ENCODE results near the gene FAM120A.
"Not testable (repeated sequence)": the region's sequence is repeated elsewhere in the genome, so short reads cannot be mapped to it uniquely, and the experiment has no call there.

FAM120A gene, protein sequence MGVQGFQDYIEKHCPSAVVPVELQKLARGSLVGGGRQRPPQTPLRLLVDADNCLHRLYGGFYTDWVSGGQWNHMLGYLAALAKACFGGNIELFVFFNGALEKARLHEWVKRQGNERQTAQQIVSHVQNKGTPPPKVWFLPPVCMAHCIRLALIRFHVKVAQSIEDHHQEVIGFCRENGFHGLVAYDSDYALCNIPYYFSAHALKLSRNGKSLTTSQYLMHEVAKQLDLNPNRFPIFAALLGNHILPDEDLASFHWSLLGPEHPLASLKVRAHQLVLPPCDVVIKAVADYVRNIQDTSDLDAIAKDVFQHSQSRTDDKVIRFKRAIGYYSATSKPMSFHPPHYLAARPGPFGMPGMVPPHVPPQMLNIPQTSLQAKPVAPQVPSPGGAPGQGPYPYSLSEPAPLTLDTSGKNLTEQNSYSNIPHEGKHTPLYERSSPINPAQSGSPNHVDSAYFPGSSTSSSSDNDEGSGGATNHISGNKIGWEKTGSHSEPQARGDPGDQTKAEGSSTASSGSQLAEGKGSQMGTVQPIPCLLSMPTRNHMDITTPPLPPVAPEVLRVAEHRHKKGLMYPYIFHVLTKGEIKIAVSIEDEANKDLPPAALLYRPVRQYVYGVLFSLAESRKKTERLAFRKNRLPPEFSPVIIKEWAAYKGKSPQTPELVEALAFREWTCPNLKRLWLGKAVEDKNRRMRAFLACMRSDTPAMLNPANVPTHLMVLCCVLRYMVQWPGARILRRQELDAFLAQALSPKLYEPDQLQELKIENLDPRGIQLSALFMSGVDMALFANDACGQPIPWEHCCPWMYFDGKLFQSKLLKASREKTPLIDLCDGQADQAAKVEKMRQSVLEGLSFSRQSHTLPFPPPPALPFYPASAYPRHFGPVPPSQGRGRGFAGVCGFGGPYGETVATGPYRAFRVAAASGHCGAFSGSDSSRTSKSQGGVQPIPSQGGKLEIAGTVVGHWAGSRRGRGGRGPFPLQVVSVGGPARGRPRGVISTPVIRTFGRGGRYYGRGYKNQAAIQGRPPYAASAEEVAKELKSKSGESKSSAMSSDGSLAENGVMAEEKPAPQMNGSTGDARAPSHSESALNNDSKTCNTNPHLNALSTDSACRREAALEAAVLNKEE

DNA sequence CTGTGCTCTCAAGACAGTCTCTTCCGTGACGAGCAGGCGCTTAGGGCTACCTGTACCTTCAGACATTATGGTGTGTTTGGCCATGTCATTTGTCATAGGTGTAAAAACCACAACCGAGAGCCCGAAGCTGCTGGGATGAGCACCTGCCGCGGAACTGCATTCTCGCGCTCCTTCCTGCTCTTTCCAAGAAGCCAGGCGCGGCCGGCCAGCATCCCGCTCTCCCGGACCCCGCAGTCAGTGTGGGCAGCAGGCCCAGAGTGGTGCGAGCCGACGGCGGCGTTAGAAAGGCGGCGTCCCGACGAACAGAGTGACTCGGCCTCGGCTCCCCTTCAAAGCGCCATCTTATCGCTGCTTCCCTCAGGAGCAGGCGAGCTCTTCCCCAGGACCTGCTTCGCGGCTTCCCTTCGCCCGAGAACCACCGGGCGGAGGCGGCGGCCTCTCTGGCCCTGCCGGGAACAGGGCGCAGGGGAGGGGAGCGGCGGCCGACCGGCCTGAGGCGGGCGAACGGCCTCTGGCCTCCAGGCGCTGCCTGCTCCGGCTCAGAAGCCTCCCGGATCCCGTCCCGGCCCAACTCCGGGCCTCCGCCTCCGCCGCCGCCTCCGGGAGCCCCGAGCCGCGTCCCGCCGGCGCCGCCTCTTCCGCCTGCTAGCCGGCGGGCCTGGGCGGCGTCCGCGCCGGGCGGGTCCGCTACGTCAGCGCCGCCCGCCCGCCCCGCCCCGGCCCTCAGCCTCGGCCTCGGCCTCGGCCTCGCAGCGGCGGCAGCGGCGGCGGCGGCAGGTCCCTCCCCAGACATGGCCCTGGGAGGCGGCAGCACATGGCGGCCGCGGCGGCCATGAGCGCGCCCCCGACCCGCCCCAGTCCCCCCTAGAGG lies at the start of gene FAM120A:
FAM120A (plus strand) TSS at position 741 of the 871 bp plus-strand sequence. CDS start 231 bp downstream, outside the sequence.
- DNase-seq (ENCODE audit: low read depth), result peak; percentile 61

DNA sequence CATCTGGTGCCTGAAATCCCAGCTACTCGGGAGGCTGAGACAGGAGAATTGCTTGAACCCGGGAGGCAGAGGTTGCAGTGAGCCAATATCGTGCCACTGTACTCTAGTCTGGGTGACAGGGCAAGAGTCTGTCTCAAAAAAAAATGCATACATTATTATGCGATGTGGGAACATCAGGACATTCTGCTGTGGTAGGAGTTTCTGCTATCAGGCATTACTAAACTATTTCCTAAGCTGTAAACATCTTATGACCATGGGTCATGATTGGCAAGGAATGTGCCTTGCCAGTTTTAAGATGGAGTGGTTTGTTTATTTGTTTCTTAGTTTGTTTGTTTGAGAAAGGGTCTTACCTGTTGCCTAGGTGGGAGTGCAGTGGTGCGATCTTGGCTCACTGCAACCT lies 45.1 kb upstream of the FAM120A start:
- DNase-seq (ENCODE audit: low read depth), result peak; percentile 6

DNA sequence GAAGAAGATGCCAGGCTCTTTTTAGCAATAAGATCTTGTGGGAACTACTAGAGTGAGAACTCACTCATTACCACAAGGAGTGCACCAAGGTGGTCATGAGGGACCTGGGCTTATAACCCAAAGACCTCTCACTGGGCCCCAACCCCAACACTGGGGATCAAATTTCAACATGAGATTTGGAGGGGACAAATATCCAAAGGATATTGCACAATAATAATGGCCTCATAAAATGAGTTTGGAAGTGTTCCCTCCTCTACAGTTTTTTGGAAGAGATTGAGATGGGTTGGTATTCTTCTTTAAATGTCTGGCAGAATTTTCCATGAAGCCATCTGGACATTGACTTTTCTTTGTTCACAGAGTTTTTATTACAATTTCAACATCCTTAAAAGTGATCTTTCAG lies 38.0 kb upstream of the FAM120A start:
- DNase-seq (ENCODE audit: low read depth), result no peak

DNA sequence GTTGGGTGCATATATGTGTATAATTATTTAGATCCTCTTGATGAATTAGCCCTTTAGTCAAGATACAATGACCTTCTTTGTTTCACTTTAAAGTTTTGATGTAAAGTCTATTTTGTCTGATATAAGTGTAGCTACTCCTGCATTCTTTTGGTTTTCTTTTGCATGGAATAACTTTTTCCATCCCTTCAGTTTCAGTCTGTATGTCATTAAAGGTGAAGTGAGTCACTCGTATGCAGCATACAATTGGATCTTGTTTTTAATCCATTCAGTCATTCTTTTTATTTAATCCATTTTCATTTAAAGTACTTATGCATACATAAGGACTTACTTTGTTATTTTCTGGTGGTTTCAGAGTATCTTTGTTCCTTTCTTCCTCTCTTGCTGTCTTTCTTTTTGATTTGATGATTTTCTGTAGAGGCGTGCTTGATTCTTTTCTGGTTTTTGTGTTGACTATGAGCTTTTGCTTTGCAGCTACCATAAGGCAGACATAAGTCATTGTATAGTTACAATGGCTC lies 36.3 kb upstream of the FAM120A start:
- no peak for DNase-seq (ENCODE audit: low read depth)

DNA sequence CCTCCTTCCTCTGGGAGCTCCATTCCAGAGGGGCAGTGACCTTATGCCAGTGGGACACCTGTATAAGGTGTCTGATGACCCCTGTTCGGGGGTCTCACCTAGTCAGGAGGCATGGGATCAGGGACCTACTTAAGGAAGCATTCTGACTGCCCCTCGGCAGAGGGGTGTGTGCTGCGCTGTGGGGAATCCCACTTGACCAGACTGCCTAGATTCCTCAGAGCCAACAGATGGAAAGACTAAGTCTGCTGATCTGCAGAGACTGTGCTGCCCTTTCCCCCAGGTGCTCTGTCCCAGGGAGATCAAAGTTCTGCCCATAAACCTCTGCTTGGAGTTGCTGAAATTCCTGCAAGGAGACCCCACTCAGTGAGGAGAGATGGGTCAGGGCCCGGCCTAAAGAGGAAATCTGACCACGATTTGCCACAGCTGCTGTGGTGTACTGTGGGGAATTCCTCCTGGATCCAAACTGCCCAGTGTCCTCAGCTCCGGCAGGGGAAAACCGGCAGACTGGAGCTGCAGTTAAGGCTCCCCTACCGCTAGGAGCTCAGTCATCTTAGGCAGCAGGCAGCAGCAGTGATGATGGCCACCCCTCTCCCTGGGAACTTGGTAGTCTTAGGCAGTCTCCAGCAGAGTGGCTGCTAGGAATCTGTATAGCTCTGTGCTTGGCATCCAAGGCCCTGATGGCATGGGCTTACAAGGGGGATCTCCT lies 34.8 kb upstream of the FAM120A start:
- DNase-seq (ENCODE audit: low read depth), result no peak

DNA sequence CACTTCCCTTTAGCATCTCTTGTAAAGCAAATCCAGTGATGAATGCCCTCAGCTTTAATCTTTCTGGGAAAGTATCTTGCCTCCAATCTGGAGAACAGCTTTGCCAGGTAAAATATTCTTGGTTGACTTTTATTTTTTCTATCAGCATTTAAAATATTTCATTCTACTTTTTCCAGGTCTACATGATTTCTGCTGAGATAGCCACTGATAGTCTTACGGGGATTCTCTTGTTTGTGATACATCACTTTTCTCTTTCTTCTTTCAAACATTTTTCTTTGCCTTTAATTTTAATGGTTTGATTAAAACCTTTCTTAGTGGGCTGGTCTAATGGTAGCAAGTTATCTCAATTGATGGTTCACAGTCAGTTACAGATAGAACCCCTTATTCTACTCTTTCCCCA lies 33.9 kb upstream of the FAM120A start:
- DNase-seq (ENCODE audit: low read depth), result no peak

DNA sequence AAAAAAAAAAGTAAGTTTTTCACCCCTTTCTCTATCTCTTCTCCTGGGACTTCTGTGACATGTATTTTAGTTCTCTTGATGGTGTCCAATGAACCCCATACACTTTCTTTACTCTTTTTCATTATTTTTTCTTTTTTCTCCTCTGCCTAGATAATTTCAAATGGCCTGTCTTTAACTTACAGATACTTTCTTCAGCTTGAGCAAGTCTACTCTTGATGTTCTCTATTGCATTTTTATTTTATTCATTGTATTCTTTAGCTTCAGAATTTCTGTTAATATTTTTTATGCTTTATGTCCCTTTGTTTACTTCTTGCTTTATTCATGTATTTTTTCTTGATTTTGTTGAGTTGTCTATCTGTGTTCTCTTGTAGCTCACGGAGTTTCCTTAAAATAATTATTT lies 32.5 kb upstream of the FAM120A start:
- no peak for DNase-seq (ENCODE audit: low read depth)

DNA sequence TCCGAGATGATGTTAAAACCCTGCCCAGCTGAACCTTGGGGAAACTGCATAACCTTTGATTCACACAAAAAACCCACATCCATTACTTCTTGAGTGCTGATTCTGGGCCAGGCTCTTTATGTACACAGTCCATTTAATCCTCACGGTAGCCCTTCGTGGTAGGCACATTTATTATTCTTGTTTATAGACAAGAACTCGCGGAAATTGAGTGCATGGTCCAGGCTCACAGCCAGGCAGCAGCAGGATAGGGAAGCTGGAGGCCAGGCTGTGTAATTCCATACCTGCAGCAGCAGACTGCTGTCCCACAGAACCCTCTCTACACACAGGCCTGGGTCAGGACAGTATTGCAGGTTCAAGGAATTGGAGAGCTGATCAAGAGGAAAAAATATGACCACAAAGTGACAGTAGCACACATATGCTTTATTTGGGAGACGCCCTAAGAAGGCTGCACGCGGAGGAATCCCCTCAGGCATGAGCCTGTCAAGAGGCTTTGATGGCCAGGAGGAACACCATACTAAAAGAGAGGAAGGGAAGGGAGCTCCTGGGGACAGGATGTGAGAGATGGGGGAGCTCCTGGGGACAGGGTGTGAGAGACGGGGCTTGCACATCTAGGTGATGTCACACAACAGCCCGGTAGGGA lies 28.4 kb upstream of the FAM120A start:
- peak; percentile 50 for DNase-seq (ENCODE audit: low read depth)

DNA sequence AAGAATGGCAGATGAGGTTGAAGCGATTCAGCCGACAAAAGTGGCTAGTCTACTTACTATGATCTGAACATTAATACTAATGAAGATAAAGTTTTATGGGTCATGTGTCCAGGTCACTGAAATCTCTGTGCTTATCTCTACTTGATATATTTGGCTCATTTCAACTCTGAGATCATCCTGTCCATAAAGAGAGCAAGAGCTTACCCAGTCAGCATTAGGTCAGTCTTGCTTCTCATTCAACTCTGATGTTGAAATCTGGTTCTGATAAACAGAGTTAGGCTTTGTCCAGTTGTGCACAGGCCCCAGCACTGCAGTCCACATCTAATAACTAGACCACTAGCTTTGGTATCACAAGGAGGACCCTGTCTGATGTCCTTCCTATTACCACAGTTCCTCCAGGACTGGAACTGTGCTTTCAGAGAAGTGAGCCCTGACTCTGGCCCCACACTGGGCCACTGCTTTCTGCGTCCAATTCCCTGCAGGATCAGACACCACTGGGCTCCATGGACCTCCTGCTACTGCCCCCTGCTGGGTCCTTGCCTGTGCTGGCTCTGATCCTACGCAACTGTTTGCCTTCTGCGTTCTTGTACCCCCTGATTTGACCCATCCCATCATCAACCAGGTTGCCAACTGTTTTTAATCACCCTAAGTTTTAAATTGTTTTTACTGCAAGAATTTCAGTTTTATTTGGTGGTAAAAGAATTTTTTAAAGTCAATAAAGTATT lies 23.7 kb upstream of the FAM120A start:
- peak; percentile 68 for DNase-seq (ENCODE audit: low read depth)

DNA sequence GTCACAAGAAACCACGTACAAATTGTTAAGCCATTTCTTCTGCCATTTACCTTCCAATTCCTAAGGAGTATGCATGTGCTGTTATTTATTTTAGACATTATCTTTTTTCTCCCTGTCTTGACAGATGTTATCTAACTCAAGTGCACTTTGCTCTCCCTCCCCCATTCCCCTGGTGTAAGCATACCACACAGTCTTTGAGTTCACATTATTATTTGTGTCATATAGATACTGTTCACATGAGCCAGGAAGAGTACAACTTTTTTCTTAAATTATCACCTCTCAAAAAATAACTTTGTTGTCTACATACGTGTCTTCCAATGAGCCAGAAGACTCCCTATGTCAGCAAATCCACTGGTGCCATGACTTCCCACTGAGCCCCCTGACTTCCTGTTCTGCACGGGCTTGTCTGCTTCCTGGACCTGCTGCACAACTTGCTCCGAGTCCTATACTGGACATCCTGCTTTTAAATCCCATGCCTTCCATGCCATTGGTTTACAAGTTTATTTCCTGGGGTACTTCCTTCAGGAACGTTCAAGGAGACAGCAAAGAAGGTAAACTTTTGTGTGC lies 19.9 kb upstream of the FAM120A start:
- no peak for DNase-seq (ENCODE audit: low read depth)

DNA sequence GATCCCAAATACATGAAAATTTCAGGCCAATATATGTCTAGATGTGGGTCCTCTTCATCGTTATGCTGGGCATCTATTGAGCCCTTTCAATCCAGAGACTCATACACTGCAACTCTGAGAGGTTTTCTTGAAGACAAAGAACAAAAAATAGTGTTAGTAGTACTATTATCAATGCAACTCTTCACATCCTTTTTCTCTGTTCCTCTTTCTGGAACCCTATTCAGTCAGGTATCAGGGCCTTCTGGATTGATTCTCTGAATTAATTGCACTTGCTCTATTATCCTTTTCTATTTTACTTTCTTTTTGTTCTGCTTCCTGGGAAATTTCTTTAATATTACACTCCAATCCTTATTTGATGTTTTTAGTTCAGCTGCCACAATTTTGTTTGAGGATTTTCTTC lies 18.5 kb upstream of the FAM120A start:
- DNase-seq (ENCODE audit: low read depth), result no peak

DNA sequence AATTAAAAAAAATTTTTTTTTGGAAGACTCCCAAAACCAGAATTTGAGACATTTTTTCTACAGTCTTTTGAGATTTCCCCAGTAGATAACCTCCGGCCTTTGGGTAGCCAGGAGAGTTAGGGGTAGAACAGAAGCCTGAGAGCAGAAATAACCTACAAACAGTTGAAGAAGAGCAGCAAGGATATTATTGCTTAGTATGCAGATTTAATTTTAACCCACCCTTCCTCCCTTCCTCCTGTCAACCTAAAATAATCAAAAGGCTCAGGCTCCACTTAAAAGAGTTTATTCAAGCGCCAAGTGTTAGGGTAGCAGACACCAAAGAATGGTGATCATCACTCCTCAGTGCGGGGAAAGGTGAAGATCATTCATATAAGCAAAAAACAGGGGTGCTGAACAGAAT lies 17.4 kb upstream of the FAM120A start:
- no peak for DNase-seq (ENCODE audit: low read depth)

DNA sequence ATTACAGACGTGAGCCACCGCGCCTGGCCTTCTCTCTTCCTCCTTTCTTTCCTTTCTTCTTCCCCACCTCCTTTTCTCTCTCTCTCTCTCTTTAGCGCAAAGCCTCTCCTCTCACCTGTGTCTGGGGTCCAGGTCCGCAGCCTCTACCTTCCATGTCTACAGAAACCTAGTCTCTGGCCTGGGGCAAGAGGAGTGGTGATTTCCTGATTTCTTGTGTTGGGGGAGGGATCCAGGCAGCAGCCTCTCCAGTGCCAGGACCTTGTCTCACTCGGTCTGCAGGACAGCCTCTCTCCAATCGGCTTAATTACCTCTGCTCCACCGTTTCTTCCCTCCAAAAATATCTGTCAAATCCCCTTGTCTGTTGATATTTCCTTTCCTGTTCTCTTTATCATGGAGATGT lies 16.1 kb upstream of the FAM120A start:
- DNase-seq (ENCODE audit: low read depth), result no peak

DNA sequence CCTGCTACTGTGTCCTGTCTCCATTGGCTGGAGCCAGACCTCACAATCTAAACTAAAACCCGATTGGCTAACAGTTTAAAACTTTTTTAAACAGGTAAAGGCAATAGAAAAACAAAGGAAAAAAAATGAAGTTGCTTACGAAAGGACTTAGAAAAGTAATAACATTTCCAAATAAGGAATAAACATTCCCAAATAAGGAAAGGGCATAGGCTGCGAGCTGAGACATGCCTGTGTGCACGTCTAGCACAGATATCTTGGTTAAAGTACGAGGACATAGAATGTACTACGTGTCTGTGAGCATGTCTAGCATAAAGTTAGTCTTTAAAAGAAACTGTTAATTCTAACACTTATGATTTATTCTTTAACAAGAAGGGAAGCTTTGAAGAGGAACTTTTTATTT lies 15.3 kb upstream of the FAM120A start:
- DNase-seq (ENCODE audit: low read depth), result no peak

DNA sequence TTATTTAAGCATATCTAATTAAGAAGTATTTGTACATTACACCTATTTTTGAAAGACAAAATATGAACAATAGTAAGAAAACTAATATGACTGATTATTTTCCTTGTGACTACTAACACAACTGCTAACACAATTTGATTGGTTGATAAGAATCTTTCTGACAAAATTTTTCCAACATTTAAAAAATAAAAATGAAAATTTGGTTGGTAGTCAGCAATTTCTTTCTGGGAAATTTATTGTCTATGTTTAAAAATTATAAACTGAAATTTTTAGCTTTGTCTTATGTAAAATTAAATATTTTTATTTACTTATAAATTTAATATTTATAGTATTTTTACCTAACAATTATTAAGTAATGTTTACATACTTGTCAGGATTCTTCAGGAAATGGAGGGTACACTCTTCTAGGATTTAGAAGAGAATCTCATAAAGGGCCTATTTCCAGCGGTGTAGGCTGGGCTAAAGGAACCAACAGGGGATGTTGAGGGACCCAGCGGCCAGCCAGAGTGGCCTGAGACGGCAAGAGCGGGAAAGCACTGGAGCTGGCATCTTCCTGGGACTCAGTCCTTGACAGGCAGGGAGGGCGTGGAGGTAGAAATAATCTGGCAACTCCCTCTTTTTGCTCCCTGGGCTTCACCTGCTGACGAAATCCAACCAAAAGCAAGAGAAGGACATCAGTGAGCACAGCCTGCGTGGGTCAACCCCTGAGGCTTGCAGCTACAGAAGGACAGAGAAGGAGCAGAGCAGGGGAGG lies 14.7 kb upstream of the FAM120A start:
- DNase-seq (ENCODE audit: low read depth), result no peak

DNA sequence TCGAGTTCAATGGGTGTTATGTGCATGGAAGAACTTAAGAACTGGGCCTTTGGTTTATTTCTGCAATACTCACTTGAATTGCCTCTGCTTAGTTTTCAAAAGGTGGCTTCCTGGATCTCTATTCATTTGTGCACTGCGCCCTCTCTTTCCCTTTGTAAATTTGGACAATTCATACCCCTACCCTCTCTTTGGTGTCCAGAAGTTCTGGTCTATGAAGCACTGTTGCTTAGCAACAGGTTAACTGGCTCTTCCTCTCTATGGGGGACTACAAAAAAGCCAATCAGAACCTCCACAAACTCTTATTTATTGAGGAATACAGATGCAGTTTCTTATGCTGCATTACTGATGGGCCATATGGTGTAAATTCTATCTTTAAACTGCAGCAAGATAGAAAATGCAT lies 13.5 kb upstream of the FAM120A start:
- no peak for DNase-seq (ENCODE audit: low read depth)

DNA sequence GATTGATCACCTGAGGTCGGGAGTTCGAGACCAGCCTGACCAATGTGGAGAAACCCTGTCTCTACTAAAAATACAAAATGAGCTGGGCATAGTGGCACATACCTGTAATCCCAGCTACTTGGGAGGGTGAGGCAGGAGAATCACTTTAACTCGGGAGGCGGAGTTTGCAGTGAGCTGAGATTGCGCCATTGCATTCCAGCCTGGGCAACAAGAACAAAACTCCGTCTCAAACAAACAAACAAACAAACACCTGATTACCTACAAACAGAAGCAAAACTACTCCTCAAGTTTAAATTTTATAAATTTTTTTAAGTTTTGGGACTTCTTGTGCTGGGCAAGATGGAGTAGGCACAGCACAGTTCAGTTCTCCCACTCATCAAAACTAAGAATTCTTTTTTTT lies 12.2 kb upstream of the FAM120A start:
- DNase-seq (ENCODE audit: low read depth), result not testable (repeated sequence)

DNA sequence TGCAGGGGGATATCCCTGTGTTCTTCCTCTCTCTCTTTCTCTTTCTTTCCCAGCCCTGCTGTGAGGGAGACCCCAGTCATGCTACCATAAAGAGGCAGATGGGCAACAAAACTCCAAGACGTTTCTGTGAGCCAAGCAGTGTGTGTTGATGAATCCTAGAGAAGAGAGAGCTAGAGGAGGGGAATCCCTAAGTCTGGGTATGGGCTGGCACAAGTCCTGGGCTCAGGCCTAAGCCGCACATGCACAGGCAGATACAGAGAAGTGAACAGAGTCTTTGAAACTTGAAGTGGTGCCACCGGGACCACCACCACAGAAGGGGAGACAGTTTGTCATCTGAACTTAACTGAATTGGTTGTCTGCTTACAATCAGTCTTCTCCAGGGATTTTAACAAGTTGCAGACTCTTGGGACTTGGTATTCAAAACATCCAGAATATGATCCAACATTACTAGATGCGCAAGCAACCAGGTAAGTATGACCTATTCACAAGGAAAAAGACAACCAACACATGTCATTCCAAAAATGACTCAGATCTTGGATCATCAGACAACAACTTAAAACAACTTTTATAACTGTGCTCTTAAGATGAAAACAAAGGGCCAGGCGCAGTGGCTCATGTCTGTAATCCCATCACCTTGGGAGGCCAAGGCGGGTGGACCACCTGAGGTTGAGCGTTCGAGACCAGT lies 10.4 kb upstream of the FAM120A start:
- DNase-seq (ENCODE audit: low read depth), result no peak

Measured in amniotic epithelial cell (primary cell).